LNCaP clone FGC (cell line): ENCODE measurements around the gene IGF2.
"Not testable (repeated sequence)": the region's sequence is repeated elsewhere in the genome, so short reads cannot be mapped to it uniquely, and the experiment has no call there.

Source experiments
- DNase-seq: peaks from one replicate; pipeline ENCODE4 v3.0.0-alpha.2; 2011; ENCODE audit warnings: low read depth
- H3K4me3 ChIP-seq: 2 replicates; pipeline ENCODE4 v1.5.1; 2011; ENCODE audit warnings: mild to moderate bottlenecking, low read depth, low read length, control low read depth
- TF ChIP-seq, protein P1 (sequence below): IDR thresholded peaks from 2 replicates; pipeline ENCODE4 v1.5.1; 2012; ENCODE audit warnings: mild to moderate bottlenecking; ENCODE audit not compliant: control insufficient read depth, insufficient read depth; ENCODE audit errors: extremely low read depth

The IGF2 gene

DNA sequence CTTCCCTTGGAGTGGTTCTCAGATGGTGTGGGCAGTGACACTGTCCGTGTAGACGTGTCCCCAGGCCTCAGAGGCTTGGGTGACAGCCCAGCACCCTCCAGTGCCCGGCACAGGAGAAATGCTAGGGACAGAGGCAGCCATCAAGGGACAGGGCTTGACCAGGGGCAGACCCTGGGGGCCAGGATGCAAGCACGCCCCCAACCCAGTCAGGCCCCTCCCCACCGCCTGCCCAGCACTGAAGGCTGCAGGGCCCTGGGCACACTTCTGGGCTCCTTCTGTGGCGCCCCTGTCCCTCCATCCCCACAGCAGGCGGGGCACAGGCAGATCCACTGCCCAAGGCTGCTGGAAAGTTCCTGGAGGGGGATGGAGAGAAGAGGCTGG, 11.1 kb downstream of the IGF2 start:
- TF ChIP-seq, protein P1, sequence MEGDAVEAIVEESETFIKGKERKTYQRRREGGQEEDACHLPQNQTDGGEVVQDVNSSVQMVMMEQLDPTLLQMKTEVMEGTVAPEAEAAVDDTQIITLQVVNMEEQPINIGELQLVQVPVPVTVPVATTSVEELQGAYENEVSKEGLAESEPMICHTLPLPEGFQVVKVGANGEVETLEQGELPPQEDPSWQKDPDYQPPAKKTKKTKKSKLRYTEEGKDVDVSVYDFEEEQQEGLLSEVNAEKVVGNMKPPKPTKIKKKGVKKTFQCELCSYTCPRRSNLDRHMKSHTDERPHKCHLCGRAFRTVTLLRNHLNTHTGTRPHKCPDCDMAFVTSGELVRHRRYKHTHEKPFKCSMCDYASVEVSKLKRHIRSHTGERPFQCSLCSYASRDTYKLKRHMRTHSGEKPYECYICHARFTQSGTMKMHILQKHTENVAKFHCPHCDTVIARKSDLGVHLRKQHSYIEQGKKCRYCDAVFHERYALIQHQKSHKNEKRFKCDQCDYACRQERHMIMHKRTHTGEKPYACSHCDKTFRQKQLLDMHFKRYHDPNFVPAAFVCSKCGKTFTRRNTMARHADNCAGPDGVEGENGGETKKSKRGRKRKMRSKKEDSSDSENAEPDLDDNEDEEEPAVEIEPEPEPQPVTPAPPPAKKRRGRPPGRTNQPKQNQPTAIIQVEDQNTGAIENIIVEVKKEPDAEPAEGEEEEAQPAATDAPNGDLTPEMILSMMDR, result no peak
- DNase-seq, result no peak
- H3K4me3 ChIP-seq, result no peak overlapping the region

DNA sequence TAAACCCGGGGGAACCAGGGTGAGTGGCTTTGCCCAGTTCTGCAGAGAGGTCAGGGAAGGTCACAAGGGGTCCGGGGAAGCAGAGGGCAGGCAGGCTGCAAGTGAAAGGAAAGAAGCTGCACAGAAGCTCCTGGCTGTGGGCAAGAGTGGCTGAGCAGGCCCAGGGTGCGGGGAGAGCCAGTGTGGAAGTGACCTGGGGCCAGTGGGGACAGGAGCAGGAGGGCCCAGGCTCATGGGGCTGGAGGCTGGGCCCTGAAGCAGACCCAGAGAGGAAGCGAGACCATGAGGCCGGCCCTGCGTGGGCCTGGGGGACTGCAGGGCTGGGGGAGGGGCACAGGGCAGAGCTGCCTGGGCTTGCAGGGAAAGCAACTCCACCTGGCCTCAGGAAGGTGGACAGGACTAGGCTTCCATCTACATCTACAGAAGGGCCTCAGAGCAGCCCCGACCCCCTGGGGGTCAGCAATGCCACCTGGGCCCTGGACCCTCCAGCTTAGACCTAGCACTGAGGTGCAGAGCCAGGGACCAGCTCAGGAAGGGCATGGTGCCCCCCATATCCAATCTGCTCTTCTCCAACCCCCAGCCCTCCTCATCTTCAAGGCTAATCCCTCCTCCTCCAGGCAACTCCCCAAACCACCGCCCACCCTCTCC, 11.6 kb downstream of the IGF2 start:
- TF ChIP-seq, protein P1, result no peak
- H3K4me3 ChIP-seq, result no peak overlapping the region

DNA sequence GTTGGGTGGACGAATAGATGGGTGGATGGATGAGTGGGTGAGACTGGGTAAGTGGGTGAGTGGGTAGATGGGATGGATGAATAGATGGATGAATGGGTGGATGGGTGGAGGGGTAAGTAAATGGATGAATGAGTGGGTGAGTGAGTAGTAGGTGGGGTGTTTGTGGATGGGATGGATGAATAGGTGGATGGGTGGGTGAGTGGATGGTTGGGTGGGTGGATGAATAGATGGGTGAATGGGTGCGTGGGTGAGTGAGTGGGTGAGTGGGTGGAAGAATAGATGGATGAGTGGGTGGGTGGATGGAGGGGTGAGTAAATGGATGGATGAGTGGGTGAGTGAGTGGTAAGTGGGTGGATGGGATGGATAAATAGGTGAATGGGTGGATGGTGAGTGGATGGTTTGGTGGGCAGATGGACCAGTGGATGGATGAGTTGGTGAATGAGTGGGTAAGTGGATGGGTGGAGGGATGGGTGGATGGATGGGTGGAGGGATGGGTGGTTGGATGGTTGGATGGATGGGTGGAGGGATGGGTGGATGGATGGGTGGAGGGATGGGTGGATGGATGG, 12.6 kb downstream of the IGF2 start:
- no peak for DNase-seq
- TF ChIP-seq, protein P1, result no peak

More for the DNA sequence above, 11.6 kb downstream of the IGF2 start:
- no peak for DNase-seq

DNA sequence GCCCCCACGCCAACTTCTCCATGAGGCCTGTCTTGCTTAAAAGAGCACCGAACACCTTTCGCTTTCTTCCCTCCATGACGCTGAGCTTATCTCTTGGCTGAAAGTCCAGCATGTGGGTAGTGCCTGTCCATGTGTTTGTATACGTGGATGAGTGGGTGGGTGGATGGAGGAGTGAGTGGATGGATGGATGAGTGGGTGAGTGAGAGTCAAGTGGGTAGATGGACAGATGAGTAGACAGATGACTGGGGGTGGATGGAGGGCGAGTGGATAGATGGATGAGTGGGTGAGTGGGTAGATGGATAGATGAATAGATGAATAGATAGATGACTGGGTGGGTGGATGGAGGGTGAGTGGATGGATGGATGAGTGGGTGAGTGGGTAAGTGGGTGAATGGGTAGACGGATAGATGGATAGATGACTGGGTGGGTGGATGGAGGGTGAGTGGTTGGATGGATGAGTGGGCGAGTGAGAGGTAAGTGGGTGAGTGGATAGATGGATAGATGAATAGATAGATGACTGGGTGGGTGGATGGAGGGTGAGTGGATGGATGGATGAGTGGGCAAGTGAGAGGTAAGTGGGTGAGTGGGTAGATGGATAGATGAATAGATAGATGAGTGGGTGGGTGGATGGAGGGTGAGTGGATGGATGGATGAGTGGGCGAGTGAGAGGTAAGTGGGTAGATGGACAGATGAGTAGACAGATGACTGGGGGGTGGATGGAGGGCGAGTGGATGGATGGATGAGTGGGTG, 14.3 kb downstream of the IGF2 start:
- DNase-seq, H3K4me3 ChIP-seq: not testable (repeated sequence)

More for the DNA sequence above, 12.6 kb downstream of the IGF2 start:
- H3K4me3 ChIP-seq, result no peak overlapping the region

DNA sequence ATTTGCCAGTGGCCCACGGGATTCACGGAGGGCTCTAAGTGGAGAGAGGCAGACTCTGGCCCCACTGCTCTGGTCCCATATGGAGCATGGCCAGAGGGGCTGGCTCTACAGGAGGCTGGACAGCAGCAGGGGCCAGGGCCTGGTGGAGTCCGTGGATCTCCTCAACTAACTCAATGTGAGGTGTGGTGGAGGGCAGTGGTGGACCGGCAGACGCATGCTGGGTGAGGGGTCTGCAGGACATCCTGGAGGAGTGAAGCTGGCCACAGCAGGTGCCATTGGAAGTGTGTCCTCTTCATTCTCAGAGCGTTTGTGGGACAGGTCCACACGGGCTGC, 15.6 kb downstream of the IGF2 start:
- TF ChIP-seq, protein P1, result no peak
- no peak for DNase-seq
- no peak overlapping the region for H3K4me3 ChIP-seq

GRCh38 chr11:2122907-2123627, 16.1 kb downstream of the IGF2 start:
- TF ChIP-seq, protein P1, result no peak
- no peak overlapping the region for H3K4me3 ChIP-seq
- no peak for DNase-seq
